HG02678 (cell line): ENCODE data around the gene MOK.

ENCODE experiments used
- ATAC-seq: cut with Tn5 transposase; IDR thresholded peaks from one replicate; pipeline ENCODE4 v1.9.1; 2021; ENCODE audit warnings: mild to moderate bottlenecking, moderate library complexity; ENCODE audit not compliant: unreplicated experiment

The MOK gene

GRCh38 chr14:102285106-102285505 is 19.9 kb downstream of the MOK start:
- ATAC-seq: no peak

GRCh38 chr14:102283631-102284129 is 21.3 kb downstream of the MOK start:
- no peak for ATAC-seq

- ATAC-seq: no peak
Measured at GRCh38 chr14:102282751-102283465, 22.1 kb downstream of the MOK start.

DNA sequence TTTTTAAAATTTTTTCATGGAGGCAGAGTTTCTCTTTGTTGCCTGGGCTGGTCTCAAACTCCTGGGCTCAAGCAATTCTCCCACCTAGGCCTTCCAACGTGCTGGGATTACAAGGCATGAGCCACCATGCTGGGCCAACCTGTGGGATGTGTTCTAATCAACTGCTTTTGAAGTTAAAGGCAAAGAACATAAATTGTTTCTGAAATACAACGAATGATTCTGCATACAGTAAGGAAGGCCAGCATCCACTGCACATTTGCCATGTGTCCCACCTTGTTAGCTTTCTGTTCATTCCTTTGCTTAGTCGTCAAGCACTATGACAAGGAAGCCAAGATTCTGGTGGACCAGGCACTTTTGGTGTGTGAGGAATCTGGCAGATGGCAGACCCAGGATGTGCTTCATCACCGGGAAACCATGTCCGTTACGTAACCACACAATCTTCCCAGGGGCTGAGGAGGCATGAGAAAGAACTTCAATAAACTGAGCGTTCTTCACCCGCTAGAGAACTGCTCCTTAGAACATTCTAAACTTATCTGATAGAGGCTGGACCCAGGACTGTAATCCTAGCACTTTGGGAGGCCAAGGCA is 24.5 kb downstream of the MOK start:
- no peak for ATAC-seq

GRCh38 chr14:102279688-102280348 is 25.1 kb downstream of the MOK start:
- ATAC-seq: no peak

- no peak for ATAC-seq
Measured at GRCh38 chr14:102279282-102279681, 25.7 kb downstream of the MOK start.

GRCh38 chr14:102278631-102278935 is 26.4 kb downstream of the MOK start:
- no peak for ATAC-seq

DNA sequence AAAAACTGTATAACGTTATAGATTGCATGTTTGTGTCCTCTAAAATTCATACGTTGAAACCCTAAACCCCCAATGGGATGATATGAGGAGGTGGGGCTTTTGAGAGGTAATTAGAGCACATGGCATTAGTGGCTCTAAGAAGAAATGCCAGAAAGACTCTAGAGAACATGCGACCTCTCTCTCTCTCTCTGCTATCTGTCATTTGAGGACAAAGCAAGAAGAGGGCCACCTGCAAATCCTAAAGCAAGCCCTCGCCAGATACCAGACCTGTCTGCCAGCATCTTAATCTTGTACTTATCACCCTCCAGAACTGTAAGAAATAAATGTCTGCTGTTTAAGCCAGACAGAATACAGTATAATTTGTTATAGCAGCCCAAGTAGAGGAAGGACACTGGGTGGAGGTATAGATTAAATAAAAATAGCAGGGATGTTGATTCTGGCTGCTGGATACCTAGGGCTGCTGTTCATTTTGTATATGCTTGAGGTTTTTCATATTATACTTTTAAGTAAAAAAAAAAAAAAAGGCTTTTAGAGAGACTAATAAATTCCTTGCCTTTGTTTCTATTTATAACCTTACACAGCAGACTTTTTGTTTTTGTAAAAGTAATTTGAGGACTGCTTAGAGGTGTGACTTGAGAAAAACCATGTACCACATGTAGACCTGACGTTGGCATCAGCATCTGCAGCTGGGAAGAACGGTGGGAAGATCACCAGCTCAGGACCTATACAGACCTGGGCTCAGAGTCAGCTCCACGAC is 26.9 kb downstream of the MOK start:
- no peak for ATAC-seq

- no peak for ATAC-seq
Measured at GRCh38 chr14:102275866-102276265, 29.1 kb downstream of the MOK start.

GRCh38 chr14:102272392-102272791 is 32.6 kb downstream of the MOK start:
- no peak for ATAC-seq

DNA sequence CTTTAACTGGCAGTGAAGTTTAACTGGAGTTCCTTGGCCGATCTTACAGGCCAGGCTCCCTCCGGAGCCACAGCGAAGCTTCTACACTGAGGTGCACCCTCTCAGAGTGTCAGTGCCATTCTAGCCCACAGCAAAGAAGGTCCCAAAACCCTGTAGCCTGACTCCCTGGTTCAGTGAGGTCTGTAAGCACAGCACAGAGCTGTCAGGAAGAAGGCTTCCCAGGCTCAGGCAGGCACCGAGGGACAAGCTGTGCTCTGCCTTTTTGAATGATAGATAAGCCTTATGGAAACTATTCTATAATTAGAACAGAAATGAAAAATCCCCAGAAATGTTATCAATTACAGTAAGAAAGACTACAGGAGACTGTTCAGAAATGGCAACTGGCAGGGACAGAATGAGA is 40.2 kb downstream of the MOK start:
- ATAC-seq: no peak

DNA sequence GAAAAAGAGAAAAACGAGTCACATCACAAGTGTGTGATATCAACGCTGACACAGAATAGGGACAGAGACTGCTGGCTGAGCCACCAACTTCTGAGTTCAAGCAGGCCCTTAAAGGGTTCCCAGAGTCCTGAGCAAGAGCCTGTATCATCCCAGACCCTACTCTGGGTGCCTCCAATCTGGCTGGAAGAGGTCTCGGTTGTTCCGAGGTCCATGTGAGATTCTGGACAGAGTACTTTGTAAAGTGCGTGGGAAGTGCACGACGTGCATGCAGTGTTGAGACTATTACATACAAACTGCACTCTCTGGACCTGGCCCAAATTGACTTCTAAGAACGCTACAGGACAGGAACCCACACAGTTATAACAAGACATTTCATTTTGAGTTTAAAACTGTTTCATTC is 40.6 kb downstream of the MOK start:
- ATAC-seq: no peak

DNA sequence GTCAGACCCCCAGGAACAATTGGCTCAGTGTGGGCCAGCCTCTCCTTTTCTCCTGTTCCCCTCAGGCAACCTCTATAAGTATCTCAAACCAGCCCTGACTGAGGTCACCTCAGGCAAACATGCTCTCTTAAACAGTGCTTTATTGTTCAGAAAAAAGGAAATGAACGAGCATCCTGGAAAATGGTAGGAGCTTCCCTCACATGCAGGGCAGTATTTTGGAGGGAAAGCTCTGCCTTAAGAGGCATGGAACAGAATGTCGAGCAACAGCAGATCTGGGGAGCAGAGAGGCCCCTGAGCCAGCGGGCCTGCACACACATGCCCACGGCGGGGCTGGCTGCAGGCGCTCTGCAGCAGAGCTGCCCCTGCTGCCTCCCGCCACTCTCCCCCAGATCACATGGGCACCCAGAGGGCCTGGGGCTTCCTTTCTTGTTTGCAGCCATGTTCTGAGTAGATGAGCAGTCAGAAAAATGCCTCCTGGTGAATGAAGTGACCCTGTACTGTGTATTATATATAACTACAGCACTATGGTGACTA is 42.0 kb downstream of the MOK start:
- no peak for ATAC-seq

GRCh38 chr14:102258136-102258535 is 46.8 kb downstream of the MOK start:
- ATAC-seq: no peak

- ATAC-seq: no peak
Measured at GRCh38 chr14:102256716-102257115, 48.2 kb downstream of the MOK start.

- no peak for ATAC-seq
Measured at GRCh38 chr14:102255401-102256190, 49.4 kb downstream of the MOK start.

DNA sequence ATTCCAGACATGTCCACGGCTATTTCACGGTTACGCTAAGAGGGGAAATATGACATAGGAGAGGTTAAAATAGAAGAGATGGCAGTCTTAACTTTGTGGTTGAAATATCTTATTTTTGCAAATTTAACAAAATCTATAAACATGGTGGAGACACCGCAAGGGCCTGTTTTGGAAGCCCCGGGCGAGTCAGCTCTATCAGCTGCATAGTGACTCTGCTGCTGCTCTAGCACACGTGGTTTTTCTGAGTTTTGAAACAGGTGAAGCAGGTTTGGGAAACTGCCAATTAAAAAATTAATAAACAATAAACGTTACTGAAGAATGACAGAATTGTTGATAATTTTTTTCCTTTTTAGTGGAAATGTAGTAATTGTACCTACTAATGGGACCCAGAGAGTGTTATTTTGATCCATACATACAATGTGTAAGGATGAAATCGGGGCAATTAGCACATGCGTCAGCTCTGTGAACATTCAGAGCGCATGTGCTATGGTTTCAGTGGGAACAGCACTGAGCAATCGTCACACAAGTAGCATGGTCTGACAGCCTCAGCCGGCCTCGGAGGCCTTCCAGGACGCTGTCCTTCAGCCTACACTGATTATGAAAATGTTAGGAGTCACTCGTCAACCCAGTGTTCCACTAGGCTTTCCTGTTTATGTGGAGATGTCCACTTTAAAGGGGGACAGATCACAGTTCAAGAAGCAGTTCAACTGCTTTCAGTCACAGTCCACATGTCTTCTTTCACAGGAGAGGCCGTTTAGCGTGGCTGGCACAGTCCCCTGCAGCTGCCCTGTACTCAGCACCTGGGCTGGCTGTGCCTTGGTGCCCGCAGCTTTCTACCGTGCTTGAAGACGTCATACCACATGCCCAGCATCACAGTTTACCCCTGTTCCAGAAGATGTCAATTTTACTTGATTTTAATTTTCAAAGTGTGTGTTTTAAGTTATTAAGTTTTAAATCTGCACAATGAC is 51.8 kb downstream of the MOK start:
- no peak for ATAC-seq

GRCh38 chr14:102251161-102251560 is 53.8 kb downstream of the MOK start:
- no peak for ATAC-seq

DNA sequence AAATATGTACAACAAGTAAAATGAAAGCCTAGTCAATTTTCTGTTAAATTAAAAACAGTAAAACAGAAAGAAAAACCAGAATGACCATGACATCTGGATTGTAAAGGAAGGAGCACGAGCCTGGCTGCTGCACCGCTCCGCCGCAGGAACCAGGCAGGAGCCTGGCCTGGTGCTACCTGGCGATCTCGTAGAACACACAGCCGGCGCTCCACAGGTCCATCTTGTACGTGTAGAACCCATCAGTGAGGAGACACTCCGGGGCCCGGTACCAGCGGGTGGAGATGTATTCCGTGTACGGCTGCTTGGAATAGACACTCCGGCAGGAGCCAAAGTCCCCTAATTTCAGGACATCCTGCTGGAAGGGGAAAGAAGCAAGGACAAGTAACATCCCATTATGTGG is 54.3 kb downstream of the MOK start:
- ATAC-seq: no peak
